Vagina (tissue), 2 donors: ENCODE results near the gene CERKL.

Experiments
- CTCF ChIP-seq, 3 experiments: fragments of 450-650 bp in 2 of 3; fragments of 200-600 bp in 1 of 3; sonication (generic) in 1 of 3; IDR thresholded peaks; one replicate each; pipeline ENCODE4 v1.5.1; 2017 to 2019; ENCODE audit warnings: antibody characterized with exemption in 3 of 3, mild to moderate bottlenecking in 2 of 3, moderate library complexity in 2 of 3
- POLR2AphosphoS5 ChIP-seq, 2 donors: sonication (generic); formaldehyde crosslinking; IDR thresholded peaks; one replicate each; pipeline ENCODE4 v1.9.0; 2017; ENCODE audit warnings: antibody characterized with exemption in 2 of 2, mild to moderate bottlenecking in 2 of 2, low read depth in 1 of 2; ENCODE audit not compliant: insufficient read depth in 1 of 2

GRCh38 chr2:181642086-181642485 lies 14.8 kb downstream of the CERKL start:
- TF ChIP-seq POLR2AphosphoS5 (IDR thresholded peaks at IDR 0.05; ENCODE audit: insufficient read depth in 1 of 2, low read depth in 1 of 2) (no peak), CTCF (IDR thresholded peaks at IDR 0.05) (no peak)
